Spleen (tissue), 7 donors: ENCODE results near the gene CD300H.

Experiments
- POLR2A ChIP-seq, 3 donors: fragments of 450-650 bp; IDR thresholded peaks; one replicate each; pipeline ENCODE4 v1.5.1; 2017; ENCODE audit warnings: antibody characterized with exemption in 3 of 3, mild to moderate bottlenecking in 1 of 3
- POLR2AphosphoS5 ChIP-seq, 3 donors: sonication (generic); formaldehyde crosslinking; IDR thresholded peaks; one replicate each; pipeline ENCODE4 v1.5.1; 2017; ENCODE audit warnings: antibody characterized with exemption in 3 of 3
- TF ChIP-seq, protein P1 (sequence below), 11 experiments: fragments of 200-600 bp in 7 of 11; fragments of 450-650 bp in 4 of 11; sonication (generic) in 4 of 11; IDR thresholded peaks in 8 of 11; conservative IDR thresholded peaks in 3 of 11; 1 replicate in 7 of 11; 2 replicates in 4 of 11; pipeline versions ENCODE4 v1.4.0 to v1.8.0; 2016 to 2021; ENCODE audit warnings: antibody characterized with exemption in 11 of 11, inconsistent platforms in 4 of 11, mild to moderate bottlenecking in 1 of 11
- donor health status: DM: no; HTN: no; CAD: no; lungs with moderate emphysema.
- donor health status: DM: no; HTN: no; CAD: no.
- donor health status: DM: no; HTN: no; CAD: no.

DNA sequence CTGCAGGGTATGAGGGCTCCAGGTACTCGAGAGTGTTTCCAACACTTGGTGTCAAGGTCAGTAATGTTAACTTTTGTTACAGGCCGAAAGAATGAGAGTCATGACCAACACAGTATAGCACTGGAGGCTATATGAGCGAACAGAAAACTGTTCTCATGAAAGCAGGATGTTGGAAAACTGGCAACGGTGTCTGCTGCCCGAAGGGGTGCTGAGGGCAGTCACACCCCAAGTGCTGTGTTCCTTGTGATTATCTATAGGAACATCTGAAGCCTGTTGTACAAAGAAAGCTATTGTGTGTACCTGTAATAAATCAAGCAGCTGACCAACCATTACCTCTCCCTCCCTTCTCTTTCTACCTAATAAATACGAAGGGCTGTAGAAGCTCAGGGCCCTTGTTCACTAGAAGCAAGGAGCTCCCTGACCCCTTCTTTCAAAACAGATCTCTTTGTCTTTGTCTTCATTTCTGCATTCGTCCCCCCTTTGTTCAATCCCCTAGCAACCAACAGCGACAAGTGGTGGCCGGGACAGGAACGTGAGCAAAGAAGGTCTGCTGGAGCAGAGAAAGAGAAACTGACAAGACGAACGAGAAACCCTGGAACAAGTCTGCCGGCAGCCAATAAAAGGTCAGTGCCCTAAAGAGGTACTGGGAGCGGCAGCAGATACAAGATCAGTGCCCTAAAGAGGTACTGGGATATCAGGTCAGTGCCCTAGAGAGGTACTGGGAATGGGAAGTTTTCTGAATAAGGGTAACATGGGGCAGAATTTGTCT, 17.2 kb upstream of the CD300H start:
- TF ChIP-seq, protein P1, sequence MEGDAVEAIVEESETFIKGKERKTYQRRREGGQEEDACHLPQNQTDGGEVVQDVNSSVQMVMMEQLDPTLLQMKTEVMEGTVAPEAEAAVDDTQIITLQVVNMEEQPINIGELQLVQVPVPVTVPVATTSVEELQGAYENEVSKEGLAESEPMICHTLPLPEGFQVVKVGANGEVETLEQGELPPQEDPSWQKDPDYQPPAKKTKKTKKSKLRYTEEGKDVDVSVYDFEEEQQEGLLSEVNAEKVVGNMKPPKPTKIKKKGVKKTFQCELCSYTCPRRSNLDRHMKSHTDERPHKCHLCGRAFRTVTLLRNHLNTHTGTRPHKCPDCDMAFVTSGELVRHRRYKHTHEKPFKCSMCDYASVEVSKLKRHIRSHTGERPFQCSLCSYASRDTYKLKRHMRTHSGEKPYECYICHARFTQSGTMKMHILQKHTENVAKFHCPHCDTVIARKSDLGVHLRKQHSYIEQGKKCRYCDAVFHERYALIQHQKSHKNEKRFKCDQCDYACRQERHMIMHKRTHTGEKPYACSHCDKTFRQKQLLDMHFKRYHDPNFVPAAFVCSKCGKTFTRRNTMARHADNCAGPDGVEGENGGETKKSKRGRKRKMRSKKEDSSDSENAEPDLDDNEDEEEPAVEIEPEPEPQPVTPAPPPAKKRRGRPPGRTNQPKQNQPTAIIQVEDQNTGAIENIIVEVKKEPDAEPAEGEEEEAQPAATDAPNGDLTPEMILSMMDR (IDR thresholded peaks at IDR 0.05 in 8 of 11, conservative IDR thresholded peaks at IDR 0.05 in 3 of 11): no peak
- TF ChIP-seq POLR2A (IDR thresholded peaks at IDR 0.05) (no peak), POLR2AphosphoS5 (IDR thresholded peaks at IDR 0.05) (no peak)
